Globus pallidus (tissue), 1 donor: ENCODE measurements around the gene LYPD6B.

Experiments
- DNase-seq: peaks from one replicate; pipeline ENCODE4 v3.0.0-alpha.2; 2015; ENCODE audit warnings: low spot score

LYPD6B gene

DNA sequence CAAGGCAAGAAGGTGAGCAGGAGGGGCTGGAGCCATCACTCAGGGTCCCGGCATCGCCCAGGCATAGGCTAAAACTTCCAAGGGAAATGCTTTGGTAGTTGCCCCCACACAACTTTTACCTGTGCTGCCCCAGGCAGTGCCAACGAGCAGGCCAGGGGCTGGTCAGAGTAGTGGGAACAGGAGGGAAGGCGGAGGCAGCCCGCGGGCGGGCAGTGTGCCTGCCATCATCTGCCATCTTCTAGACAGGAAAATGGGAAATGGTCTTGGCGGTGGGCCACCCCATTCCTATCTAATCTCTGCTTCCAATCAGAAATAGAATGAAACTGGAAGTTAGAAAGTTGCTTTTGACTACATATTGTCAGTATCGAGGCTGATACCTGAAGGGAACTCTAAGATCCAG lies 26.0 kb upstream of the LYPD6B start:
- no peak for DNase-seq

DNA sequence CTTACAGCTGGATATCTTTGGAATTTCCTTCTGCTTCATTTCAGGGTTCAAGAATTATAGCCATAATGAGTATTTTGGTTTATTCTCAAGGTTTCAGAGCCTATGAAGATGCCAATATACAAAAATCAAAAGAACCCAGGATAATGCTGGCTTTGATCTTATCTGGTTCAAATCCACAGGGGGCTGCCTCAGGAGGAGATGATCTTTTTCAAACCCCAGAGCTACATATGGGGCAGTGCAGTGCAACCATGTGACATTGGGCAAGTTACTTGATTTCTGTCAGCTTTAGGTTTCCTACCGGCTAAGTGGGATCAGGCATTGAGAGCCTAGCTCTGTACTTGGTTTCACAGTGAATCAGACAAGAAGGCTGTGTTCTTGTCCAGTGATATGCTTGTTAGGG lies 23.0 kb upstream of the LYPD6B start:
- DNase-seq, result no peak

DNA sequence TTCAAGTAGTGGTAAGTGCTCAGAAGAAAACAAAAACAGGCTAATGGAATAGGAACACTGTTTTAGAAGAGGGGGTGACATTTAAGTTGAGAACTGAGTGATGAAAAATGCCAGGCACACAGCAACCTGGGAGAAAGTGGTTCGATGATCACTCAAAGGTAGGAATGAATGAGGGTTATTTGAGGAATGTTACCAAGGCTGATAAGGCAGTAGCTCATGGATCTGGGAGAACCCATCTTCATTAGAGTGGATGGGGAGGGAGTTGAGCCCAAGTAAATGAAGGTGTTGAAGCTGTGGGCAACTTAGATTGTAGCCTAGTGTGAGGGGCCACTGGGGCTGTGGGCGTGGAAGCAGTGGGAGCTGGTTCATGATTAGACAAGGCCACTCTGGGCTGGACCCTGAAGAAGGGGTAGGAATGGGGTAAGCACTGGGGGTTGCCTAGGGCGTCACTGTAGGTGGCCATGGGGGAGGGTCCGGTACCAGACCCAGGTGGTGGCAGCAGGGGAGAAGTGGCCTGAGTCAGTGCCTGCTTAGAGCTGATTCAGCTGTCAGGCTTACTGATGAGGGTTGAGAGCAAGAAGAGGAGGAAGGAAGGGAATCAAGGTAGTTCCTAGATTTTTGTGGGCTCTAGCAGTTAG lies 22.5 kb upstream of the LYPD6B start:
- no peak for DNase-seq

DNA sequence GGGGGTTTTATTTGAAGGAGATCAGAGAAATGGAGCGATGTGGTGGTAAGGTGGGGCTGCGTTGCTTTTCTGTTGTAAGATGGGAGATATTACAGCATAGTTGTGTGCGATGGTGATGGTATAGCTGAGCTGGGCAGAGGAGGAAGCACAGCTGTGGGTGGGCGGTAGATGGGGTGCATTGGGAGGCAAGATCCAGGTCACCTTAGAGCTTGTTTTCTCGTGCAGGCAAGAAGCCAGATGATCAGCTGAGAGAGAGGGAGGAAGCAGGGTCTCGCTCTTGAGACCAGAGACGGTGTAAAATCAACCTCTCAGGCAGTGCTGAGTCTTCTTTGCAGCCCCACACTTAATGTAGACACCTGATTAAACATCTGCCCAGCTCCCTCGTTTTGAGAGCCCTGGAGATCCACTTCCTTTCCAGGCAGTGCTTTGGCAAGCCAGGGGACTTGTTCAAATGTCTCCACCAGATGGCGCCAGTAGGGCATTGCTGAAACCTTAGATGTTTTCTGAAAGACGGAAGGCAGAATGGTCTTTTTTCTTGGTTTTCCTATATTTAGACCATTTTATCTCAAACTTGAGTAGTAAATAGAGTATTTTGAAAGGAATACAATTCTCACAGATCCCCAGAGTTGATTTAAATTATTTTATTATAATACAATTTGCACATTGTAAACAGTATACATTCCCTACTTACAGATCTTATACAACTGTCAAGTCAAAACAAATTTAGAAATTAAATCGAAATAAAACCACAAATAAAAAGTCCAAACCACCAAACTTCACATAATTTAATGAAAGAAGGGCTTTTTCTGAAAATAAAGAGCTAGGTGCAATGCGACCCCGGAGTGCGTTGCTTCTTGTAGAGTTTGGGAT lies 21.1 kb upstream of the LYPD6B start:
- peak; percentile 69 for DNase-seq

DNA sequence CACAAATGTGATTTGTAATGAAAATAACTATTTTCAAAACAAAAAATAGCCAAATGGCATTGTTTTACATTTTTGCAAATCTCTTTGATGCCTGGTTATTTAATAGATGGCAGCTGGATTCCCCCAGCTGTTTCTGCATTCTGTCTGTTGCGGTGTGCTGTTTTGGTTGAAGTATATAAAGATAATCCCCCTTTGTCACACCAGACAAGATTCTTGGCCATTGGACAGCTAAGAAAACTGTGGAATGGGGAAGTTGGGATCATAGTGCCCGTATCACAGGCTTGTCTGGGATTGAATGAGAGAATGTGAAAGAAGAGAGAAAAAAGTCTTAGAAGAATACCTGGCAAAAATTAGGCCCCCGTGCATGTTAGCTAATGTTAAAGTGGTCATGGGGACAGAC lies 19.5 kb upstream of the LYPD6B start:
- DNase-seq, result no peak

DNA sequence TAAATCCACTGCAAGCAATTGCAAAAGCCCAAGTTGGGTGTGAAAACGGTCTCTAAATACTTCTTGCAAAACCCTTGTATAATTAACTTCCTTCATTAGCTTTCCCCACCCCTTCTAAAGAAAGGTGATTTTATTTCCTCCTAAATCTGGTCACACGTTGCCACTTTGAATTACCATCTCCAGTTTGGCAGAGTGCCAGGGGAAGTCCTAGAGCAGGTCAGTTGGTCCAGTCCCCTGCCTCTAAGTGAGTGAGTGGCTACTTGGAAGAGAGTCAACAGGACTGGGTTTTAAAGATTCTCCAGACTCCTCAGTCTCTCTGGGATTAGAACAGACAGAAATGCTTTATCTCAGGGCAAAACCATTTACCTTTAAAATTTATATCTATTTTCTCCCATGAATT lies 18.7 kb upstream of the LYPD6B start:
- no peak for DNase-seq

GRCh38 chr2:149020432-149020851 lies 18.1 kb upstream of the LYPD6B start:
- DNase-seq, result no peak

DNA sequence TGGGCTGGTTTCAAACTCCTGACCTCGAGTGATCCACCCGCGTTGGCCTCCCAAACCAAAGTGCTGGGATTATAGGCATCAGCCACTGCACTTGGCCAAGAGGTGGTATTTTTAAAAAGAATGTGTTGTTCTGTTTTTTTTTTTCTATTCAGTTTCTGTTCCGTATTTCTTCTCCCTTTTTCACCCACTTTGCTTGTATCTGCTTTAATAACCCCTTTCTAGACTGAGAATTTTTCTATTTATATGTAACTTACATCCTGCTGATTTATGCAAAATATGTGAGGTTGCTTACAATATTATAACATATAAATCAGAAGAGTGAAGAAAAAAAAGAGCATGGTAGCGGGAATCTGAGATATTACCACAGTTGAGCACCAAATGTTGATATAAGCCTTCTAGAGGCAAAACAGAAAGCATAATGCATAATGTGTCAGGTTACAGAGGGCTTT lies 17.2 kb upstream of the LYPD6B start:
- DNase-seq, result no peak

GRCh38 chr2:149021761-149022160 lies 16.7 kb upstream of the LYPD6B start:
- DNase-seq, result no peak

GRCh38 chr2:149023091-149023490 lies 15.4 kb upstream of the LYPD6B start:
- DNase-seq, result no peak

GRCh38 chr2:149027590-149028250 lies 10.8 kb upstream of the LYPD6B start:
- no peak for DNase-seq

- DNase-seq, result no peak
Observed at GRCh38 chr2:149028377-149028776, 10.1 kb upstream of the LYPD6B start.

GRCh38 chr2:149028891-149029290 lies 9.6 kb upstream of the LYPD6B start:
- no peak for DNase-seq

GRCh38 chr2:149029307-149029965 lies 9.1 kb upstream of the LYPD6B start:
- no peak for DNase-seq

DNA sequence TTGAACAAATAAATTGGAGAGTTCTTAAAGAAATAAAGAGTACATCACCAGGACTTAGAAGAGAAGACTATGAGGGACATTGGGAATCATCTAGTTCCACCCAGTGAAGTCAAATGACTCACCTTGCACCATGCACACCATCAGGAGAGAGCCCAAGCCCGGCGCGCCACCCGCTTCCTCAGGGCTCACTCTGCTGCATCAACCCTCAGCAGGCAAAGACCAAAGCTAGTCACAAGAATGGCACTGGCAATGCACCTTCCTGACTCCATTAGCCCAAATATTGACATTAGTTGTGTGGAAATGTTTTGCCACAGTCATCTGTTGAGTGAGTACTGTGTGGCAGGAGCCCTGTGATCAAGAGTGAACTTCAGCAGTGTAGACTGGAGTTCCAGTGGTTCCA lies 7.1 kb upstream of the LYPD6B start:
- no peak for DNase-seq

GRCh38 chr2:149033716-149034115 lies 4.8 kb upstream of the LYPD6B start:
- DNase-seq, result no peak

GRCh38 chr2:149034406-149034805 lies 4.1 kb upstream of the LYPD6B start:
- no peak for DNase-seq

DNA sequence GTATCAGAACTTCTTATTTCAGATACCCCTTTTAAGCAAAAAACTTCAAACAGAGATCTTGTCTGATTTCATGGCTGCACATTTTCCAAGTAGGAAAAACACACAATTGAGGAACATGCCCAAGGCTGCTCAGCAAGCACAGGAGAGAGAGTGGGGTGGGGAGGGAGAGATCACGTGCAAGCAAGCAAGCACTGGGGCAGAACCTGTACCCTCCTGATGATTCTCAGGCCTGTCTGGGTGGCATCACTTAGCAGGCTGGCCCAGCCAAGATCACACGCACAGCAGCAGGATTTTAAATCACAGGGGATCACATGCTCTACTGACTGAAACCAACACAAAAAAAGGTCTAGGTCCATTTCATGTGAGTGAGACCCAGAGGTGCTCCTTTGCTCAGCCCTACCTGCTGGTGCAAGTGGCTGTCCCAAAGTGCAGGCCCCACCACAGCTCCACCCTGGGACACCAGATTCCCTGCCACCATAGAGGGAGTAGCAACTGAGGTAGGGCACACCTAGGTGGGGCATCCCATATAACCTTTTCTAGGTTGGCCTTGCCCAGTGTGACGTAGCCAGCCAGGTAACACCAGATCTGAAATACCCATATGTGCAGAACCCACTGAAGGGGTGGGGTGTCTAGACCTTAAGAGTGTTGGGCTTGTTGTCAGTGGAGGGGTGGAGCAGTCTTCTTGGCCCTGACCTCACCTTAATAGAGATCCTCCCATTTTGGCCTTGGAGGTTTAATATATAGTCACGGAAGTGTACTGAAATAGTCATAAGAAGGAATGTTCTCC lies 1.8 kb upstream of the LYPD6B start:
- no peak for DNase-seq

DNA sequence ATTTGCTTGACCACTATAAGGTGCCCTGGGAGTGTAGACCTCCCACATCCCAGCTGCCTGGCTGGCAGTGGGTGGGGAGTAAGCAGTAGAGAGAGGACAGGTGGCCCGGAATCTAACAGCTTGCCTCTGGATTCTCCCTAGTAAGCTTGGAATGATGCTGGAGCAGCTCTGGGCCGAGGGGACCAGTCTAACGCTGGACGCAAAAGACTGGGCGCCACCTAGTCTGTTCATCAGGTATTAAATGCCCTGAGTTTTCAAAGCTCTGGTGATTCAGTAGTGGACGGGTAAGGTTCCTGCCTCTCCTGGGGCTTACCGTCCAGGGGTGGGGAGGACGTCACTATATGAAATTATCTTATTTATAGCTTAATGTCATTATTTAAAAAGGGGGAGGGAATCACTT lies 648 bp upstream of the LYPD6B start:
- no peak for DNase-seq

DNA sequence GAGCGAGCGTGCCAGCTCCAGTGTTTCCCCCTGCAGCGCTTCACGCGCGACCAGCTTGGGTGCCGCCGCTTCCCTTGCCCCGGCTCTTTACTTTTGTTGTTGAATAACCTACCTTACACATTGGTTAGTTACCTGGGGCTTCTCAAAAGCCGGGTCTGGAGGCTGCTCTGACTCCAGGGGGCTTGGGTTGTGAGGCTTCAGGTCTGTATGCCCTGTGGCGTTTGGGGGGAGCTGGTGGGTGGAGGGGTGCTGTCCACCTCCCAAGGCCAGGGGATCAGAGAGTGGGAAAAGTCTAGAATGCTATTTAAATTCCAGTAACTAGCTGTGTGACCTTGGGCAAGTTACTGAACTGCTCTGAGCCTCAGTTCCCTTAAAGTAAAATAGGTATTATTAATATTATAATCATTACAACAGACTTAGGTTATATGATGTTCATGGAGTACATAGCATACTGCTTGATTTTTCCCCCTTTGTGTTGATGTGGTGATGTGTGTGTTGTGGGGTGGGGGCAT lies 770 bp downstream of the LYPD6B start:
- DNase-seq, result no peak

GRCh38 chr2:149040451-149040850 lies 2.0 kb downstream of the LYPD6B start:
- no peak for DNase-seq
